ENCODE measurements around the gene PIPOX.

The PIPOX gene

GRCh38 chr17:29048440-29049368 is 5.8 kb downstream of the PIPOX start:
- no peak for DNase-seq (ENCODE audit: low spot score)

- no peak for DNase-seq (ENCODE audit: low spot score)
Observed at GRCh38 chr17:29049541-29050145, 6.7 kb downstream of the PIPOX start.

- DNase-seq (ENCODE audit: low spot score): no peak
Observed at GRCh38 chr17:29050176-29050575, 7.2 kb downstream of the PIPOX start.

GRCh38 chr17:29051194-29051593 is 8.3 kb downstream of the PIPOX start:
- DNase-seq (ENCODE audit: low spot score): no peak

GRCh38 chr17:29051731-29052130 is 8.8 kb downstream of the PIPOX start:
- DNase-seq (ENCODE audit: low spot score): no peak

GRCh38 chr17:29054835-29055234 is 11.9 kb downstream of the PIPOX start:
- no peak for DNase-seq (ENCODE audit: low spot score)

GRCh38 chr17:29057361-29057760 is 14.4 kb downstream of the PIPOX start:
- no peak for DNase-seq (ENCODE audit: low spot score)

GRCh38 chr17:29058391-29058790 is 15.4 kb downstream of the PIPOX start:
- DNase-seq (ENCODE audit: low spot score): no peak

GRCh38 chr17:29059281-29059680 is 16.3 kb downstream of the PIPOX start:
- no peak for DNase-seq (ENCODE audit: low spot score)

GRCh38 chr17:29060475-29060874 is 17.5 kb downstream of the PIPOX start:
- no peak for DNase-seq (ENCODE audit: low spot score)

GRCh38 chr17:29061036-29061435 is 18.1 kb downstream of the PIPOX start:
- no peak for DNase-seq (ENCODE audit: low spot score)

- DNase-seq (ENCODE audit: low spot score): no peak
Observed at GRCh38 chr17:29062215-29062614, 19.3 kb downstream of the PIPOX start.

- DNase-seq (ENCODE audit: low spot score): no peak
Observed at GRCh38 chr17:29063992-29064391, 21.1 kb downstream of the PIPOX start.

GRCh38 chr17:29066047-29066446 is 23.1 kb downstream of the PIPOX start:
- no peak for DNase-seq (ENCODE audit: low spot score)

- DNase-seq (ENCODE audit: low spot score): no peak
Observed at GRCh38 chr17:29066606-29067005, 23.7 kb downstream of the PIPOX start.

GRCh38 chr17:29068818-29069217 is 25.9 kb downstream of the PIPOX start:
- no peak for DNase-seq (ENCODE audit: low spot score)

- DNase-seq (ENCODE audit: low spot score): no peak
Observed at GRCh38 chr17:29069526-29070041, 26.6 kb downstream of the PIPOX start.

- DNase-seq (ENCODE audit: low spot score): no peak
Observed at GRCh38 chr17:29070308-29070707, 27.4 kb downstream of the PIPOX start.

GRCh38 chr17:29070781-29071180 is 27.8 kb downstream of the PIPOX start:
- no peak for DNase-seq (ENCODE audit: low spot score)

GRCh38 chr17:29071303-29071702 is 28.4 kb downstream of the PIPOX start:
- DNase-seq (ENCODE audit: low spot score): no peak

GRCh38 chr17:29073045-29073444 is 30.1 kb downstream of the PIPOX start:
- DNase-seq (ENCODE audit: low spot score): no peak

GRCh38 chr17:29073520-29073919 is 30.6 kb downstream of the PIPOX start:
- DNase-seq (ENCODE audit: low spot score): no peak

GRCh38 chr17:29074488-29074887 is 31.5 kb downstream of the PIPOX start:
- no peak for DNase-seq (ENCODE audit: low spot score)
